Activated CD4-positive, alpha-beta memory T cell treated with anti-CD3 and anti-CD28 coated beads for 36 hours (primary cell): Measurements from ENCODE around the gene AHNAK. TPM values are rescaled to one million over a fixed set of nuclear protein-coding genes. Genes with fewer than 3 reads are reported as not detected.

Experiments used
- CTCF ChIA-PET: fragments of 350-600 bp; sonication (Branson Sonifier 250); formaldehyde crosslinking; loops from one replicate; lab custom pipeline; 2021; ENCODE audit warnings: antibody characterized with exemption, inconsistent platforms; lab: Charles Lee
- POLR2A ChIA-PET: fragments of 350-600 bp; sonication (Branson Sonifier 250); formaldehyde crosslinking; loops from one replicate; lab custom pipeline; 2021; ENCODE audit warnings: antibody characterized with exemption; lab: Charles Lee
- DNase-seq: peaks from one replicate; pipeline ENCODE4 v3.0.0-alpha.2; 2020
- H3K27ac Mint-ChIP-seq: one replicate; pipeline ENCODE4 v1.8.0; 2021; ENCODE audit warnings: mixed read lengths
- H3K27me3 Mint-ChIP-seq: one replicate; pipeline ENCODE4 v1.8.0; 2021; ENCODE audit warnings: mixed read lengths
- H3K36me3 Mint-ChIP-seq: one replicate; pipeline ENCODE4 v1.8.0; 2021; ENCODE audit warnings: mixed read lengths
- H3K4me1 Mint-ChIP-seq: one replicate; pipeline ENCODE4 v1.8.0; 2021; ENCODE audit warnings: low read depth, mixed read lengths
- H3K4me3 Mint-ChIP-seq: one replicate; pipeline ENCODE4 v1.8.0; 2021; ENCODE audit warnings: mild to moderate bottlenecking, mixed read lengths
- H3K9me3 Mint-ChIP-seq: one replicate; pipeline ENCODE4 v1.8.0; 2021; ENCODE audit warnings: mixed read lengths
- intact Hi-C: fragments of 100-400 bp; cut with micrococcal nuclease; formaldehyde crosslinking; loops from one replicate; pipeline ENCODE4 v1.15.1; 2023
- total RNA-seq, 2 experiments: library from RNA; stranded (reverse); gene quantifications; one replicate each; pipeline ENCODE4 v1.2.3, GENCODE V29; 2021

Gene AHNAK
- total RNA-seq, 2 experiments from 2014 or later = 83.7 to 85.2 TPM

- Mint-ChIP-seq H3K27me3 (no peaks in the 10 kb centered on the region), H3K36me3 (no peaks in the 10 kb centered on the region), H3K4me3 (no peak overlapping the region), H3K27ac (no peak overlapping the region), H3K4me1 (no peaks in the 10 kb centered on the region), H3K9me3 (no peaks in the 10 kb centered on the region)
- DNase-seq = no peak
- intact Hi-C loops = no loop called here
- POLR2A ChIA-PET = no interaction called here
- CTCF ChIA-PET = interaction anchor here (0.6 to 1.2 kb wide), 3 partner anchors 12 to 69 kb away, joined by 3 read pairs; no protein-coding TSS in a partner anchor
Measured at GRCh38 chr11:62493801-62494200, 52.8 kb downstream of the AHNAK start.

- H3K4me1 Mint-ChIP-seq = no peaks in the 10 kb centered on the region
- H3K27ac Mint-ChIP-seq = no peak overlapping the region
- ChIA-PET POLR2A (no interaction called here), CTCF (interaction anchor here (1.0 to 1.2 kb wide), 2 partner anchors 50 to 98 kb away, joined by 3 read pairs; no protein-coding TSS in a partner anchor)
- no peaks in the 10 kb centered on the region for H3K36me3 Mint-ChIP-seq
- H3K9me3 Mint-ChIP-seq = no peaks in the 10 kb centered on the region
- no peak for DNase-seq
- no peaks in the 10 kb centered on the region for H3K27me3 Mint-ChIP-seq
- intact Hi-C loops = no loop called here
- H3K4me3 Mint-ChIP-seq = no peak overlapping the region
Measured at GRCh38 chr11:62492586-62492985, 54.0 kb downstream of the AHNAK start.

- Mint-ChIP-seq H3K27ac (no peak overlapping the region), H3K36me3 (no peaks in the 10 kb centered on the region), H3K4me1 (no peaks in the 10 kb centered on the region), H3K9me3 (no peaks in the 10 kb centered on the region), H3K27me3 (no peaks in the 10 kb centered on the region), H3K4me3 (no peak overlapping the region)
- ChIA-PET CTCF (interaction anchor here (1.0 kb wide), 1 partner anchor 97 kb away, joined by 3 read pairs; no protein-coding TSS in a partner anchor), POLR2A (no interaction called here)
- intact Hi-C loops = no loop called here
- DNase-seq = no peak
Measured at GRCh38 chr11:62491571-62492329, 54.9 kb downstream of the AHNAK start.

GRCh38 chr11:62489204-62489603 is 57.4 kb downstream of the AHNAK start:
- H3K9me3 Mint-ChIP-seq = no peaks in the 10 kb centered on the region
- intact Hi-C loops = no loop called here
- no peak overlapping the region for H3K4me3 Mint-ChIP-seq
- H3K27me3 Mint-ChIP-seq = no peaks in the 10 kb centered on the region
- no peak overlapping the region for H3K27ac Mint-ChIP-seq
- CTCF ChIA-PET = no interaction called here
- POLR2A ChIA-PET = interaction anchor here (0.6 kb wide), 1 partner anchor 195 kb away, joined by 3 read pairs; no protein-coding TSS in a partner anchor
- H3K4me1 Mint-ChIP-seq = no peaks in the 10 kb centered on the region
- H3K36me3 Mint-ChIP-seq = no peaks in the 10 kb centered on the region
- no peak for DNase-seq

GRCh38 chr11:62487738-62488551 is 58.7 kb downstream of the AHNAK start:
- intact Hi-C loops = no loop called here
- ChIA-PET CTCF (interaction anchor here (1.5 kb wide), 1 partner anchor 55 kb away, joined by 6 read pairs; no protein-coding TSS in a partner anchor), POLR2A (interaction anchor here (0.9 kb wide), 1 partner anchor 56 kb away, joined by 3 read pairs; no protein-coding TSS in a partner anchor)
- Mint-ChIP-seq H3K36me3 (no peaks in the 10 kb centered on the region), H3K9me3 (no peaks in the 10 kb centered on the region), H3K27me3 (no peaks in the 10 kb centered on the region), H3K27ac (no peak overlapping the region), H3K4me1 (no peaks in the 10 kb centered on the region), H3K4me3 (no peak overlapping the region)
- no peak for DNase-seq

- Mint-ChIP-seq H3K9me3 (no peaks in the 10 kb centered on the region), H3K4me1 (no peaks in the 10 kb centered on the region), H3K36me3 (no peaks in the 10 kb centered on the region), H3K27me3 (no peaks in the 10 kb centered on the region), H3K27ac (no peak overlapping the region), H3K4me3 (no peak overlapping the region)
- intact Hi-C loops = no loop called here
- ChIA-PET CTCF (interaction anchor here (0.8 to 1.5 kb wide), 3 partner anchors 43 to 62 kb away, joined by 3 to 6 read pairs (median 6); no protein-coding TSS in a partner anchor), POLR2A (interaction anchor here (0.9 kb wide), 1 partner anchor 57 kb away, joined by 3 read pairs; no protein-coding TSS in a partner anchor)
- no peak for DNase-seq
Measured at GRCh38 chr11:62487136-62487535, 59.5 kb downstream of the AHNAK start.

- POLR2A ChIA-PET = no interaction called here
- H3K4me3 Mint-ChIP-seq = no peak overlapping the region
- intact Hi-C loops = no loop called here
- no peaks in the 10 kb centered on the region for H3K36me3 Mint-ChIP-seq
- CTCF ChIA-PET = no interaction called here
- no peaks in the 10 kb centered on the region for H3K27me3 Mint-ChIP-seq
- no peaks in the 10 kb centered on the region for H3K4me1 Mint-ChIP-seq
- H3K27ac Mint-ChIP-seq = no peak overlapping the region
- H3K9me3 Mint-ChIP-seq = no peaks in the 10 kb centered on the region
- DNase-seq = no peak
Measured at GRCh38 chr11:62484352-62484751, 62.3 kb downstream of the AHNAK start.

GRCh38 chr11:62482753-62483152 is 63.9 kb downstream of the AHNAK start:
- H3K27ac Mint-ChIP-seq = no peak overlapping the region
- H3K9me3 Mint-ChIP-seq = no peaks in the 10 kb centered on the region
- POLR2A ChIA-PET = no interaction called here
- DNase-seq = no peak
- intact Hi-C loops = no loop called here
- no peak overlapping the region for H3K4me3 Mint-ChIP-seq
- CTCF ChIA-PET = no interaction called here
- H3K36me3 Mint-ChIP-seq = no peaks in the 10 kb centered on the region
- no peaks in the 10 kb centered on the region for H3K4me1 Mint-ChIP-seq
- H3K27me3 Mint-ChIP-seq = no peaks in the 10 kb centered on the region

- POLR2A ChIA-PET = no interaction called here
- Mint-ChIP-seq H3K9me3 (no peaks in the 10 kb centered on the region), H3K4me3 (no peak overlapping the region), H3K4me1 (no peaks in the 10 kb centered on the region), H3K27me3 (no peaks in the 10 kb centered on the region), H3K27ac (no peak overlapping the region), H3K36me3 (no peaks in the 10 kb centered on the region)
- intact Hi-C loops = no loop called here
- no peak for DNase-seq
- CTCF ChIA-PET = no interaction called here
Measured at GRCh38 chr11:62479631-62480201, 66.9 kb downstream of the AHNAK start.

- H3K4me1 Mint-ChIP-seq = no peaks in the 10 kb centered on the region
- no peaks in the 10 kb centered on the region for H3K9me3 Mint-ChIP-seq
- intact Hi-C loops = no loop called here
- DNase-seq = no peak
- H3K4me3 Mint-ChIP-seq = no peak overlapping the region
- no peaks in the 10 kb centered on the region for H3K27me3 Mint-ChIP-seq
- ChIA-PET CTCF (no interaction called here), POLR2A (no interaction called here)
- no peaks in the 10 kb centered on the region for H3K36me3 Mint-ChIP-seq
- H3K27ac Mint-ChIP-seq = no peak overlapping the region
Measured at GRCh38 chr11:62477927-62478326, 68.7 kb downstream of the AHNAK start.

GRCh38 chr11:62472063-62472884 is 74.3 kb downstream of the AHNAK start:
- Mint-ChIP-seq H3K36me3 (no peaks in the 10 kb centered on the region), H3K27me3 (no peaks in the 10 kb centered on the region), H3K4me3 (no peak overlapping the region), H3K4me1 (peaks cover 5% of the 10 kb centered on the region), H3K27ac (no peak overlapping the region), H3K9me3 (no peaks in the 10 kb centered on the region)
- ChIA-PET CTCF (no interaction called here), POLR2A (no interaction called here)
- peak; percentile 12 for DNase-seq
- intact Hi-C loops = no loop called here
